GM03348 (cell line): ENCODE measurements around the gene HS1BP3.

ENCODE experiments used
- DNase-seq: peaks from one replicate; pipeline ENCODE4 v3.0.0; 2012; ENCODE audit warnings: low spot score

The HS1BP3 gene

GRCh38 chr2:20570249-20570648 lies 80.6 kb downstream of the HS1BP3 start:
- DNase-seq = no peak

DNA sequence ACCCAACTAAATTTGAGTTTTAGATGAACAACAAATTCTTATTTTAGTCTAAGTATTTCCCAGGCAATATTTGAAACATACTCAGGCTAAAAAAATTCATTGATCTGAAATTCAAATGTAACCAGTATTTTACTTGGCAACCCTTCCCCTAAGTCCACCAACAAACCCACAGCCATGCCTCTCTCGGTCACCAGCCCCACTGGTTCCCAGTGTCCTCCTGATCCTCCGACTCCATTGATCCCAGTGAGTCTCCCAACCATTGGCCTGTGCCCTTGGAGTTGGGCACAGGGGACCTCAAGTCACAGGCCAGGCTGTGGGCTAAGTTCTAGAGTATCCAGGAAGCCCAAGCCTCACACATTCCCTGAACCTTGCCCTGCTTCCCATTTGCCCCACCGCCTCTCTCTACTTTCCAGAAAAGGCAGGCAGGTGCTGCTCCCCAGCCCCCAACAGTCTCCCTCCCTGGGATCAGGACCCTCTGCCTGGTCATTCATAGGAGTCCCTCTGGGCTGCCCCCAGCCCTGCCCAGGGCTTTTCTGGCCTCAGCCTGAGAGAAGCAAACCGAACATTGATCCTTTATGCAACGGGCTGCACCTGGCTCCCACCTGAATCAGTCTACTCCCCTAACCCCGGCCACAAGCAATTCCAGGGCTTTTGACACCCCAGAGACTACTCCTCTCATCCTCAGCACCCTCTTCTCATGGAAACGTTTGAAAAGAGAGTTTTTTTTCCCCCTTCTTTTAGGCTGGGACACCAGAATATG lies 81.3 kb downstream of the HS1BP3 start:
- no peak for DNase-seq

- DNase-seq = peak; percentile 44
Observed at GRCh38 chr2:20568501-20569463, 82.1 kb downstream of the HS1BP3 start.

GRCh38 chr2:20567926-20568179 lies 83.0 kb downstream of the HS1BP3 start:
- DNase-seq = no peak
